Right lobe of liver (tissue), 4 donors: Measurements from ENCODE around the gene GSTO2.

Source experiments
- POLR2A ChIP-seq: fragments of 450-650 bp; IDR thresholded peaks from one replicate; pipeline ENCODE4 v1.6.1; 2017; ENCODE audit warnings: antibody characterized with exemption, mild to moderate bottlenecking
- TF ChIP-seq, protein P1 (sequence below), 4 donors: fragments of 200-600 bp in 3 of 4; fragments of 450-650 bp in 1 of 4; IDR thresholded peaks; one replicate each; pipeline versions ENCODE4 v1.5.1 to v1.8.0; 2016 to 2022; ENCODE audit warnings: antibody characterized with exemption in 4 of 4, mild to moderate bottlenecking in 2 of 4
- donor health status: DM: no; HTN: no; CAD: no.
- donor health status: DM: no; HTN: no; CAD: no.
- donor health status: DM: no; HTN: yes; CAD: no.

GRCh38 chr10:104258209-104258608 lies 10.8 kb upstream of the GSTO2 start:
- TF ChIP-seq, protein P1, sequence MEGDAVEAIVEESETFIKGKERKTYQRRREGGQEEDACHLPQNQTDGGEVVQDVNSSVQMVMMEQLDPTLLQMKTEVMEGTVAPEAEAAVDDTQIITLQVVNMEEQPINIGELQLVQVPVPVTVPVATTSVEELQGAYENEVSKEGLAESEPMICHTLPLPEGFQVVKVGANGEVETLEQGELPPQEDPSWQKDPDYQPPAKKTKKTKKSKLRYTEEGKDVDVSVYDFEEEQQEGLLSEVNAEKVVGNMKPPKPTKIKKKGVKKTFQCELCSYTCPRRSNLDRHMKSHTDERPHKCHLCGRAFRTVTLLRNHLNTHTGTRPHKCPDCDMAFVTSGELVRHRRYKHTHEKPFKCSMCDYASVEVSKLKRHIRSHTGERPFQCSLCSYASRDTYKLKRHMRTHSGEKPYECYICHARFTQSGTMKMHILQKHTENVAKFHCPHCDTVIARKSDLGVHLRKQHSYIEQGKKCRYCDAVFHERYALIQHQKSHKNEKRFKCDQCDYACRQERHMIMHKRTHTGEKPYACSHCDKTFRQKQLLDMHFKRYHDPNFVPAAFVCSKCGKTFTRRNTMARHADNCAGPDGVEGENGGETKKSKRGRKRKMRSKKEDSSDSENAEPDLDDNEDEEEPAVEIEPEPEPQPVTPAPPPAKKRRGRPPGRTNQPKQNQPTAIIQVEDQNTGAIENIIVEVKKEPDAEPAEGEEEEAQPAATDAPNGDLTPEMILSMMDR (IDR thresholded peaks at IDR 0.05): no peak
- no peak for TF ChIP-seq POLR2A
